Stimulated activated CD8-positive, alpha-beta memory T cell treated with anti-CD3 and anti-CD28 coated beads, Interleukin-12 subunit alpha, Interleukin-12 subunit beta, amount 100 ng/mL, for 1 hour (primary cell): ENCODE data around the gene AJM1.
"Not testable (repeated sequence)": the region's sequence is repeated elsewhere in the genome, so short reads cannot be mapped to it uniquely, and the experiment has no call there.

Source experiments
- DNase-seq: peaks from one replicate; pipeline ENCODE4 v3.0.0-alpha.2; 2020; ENCODE audit warnings: low read depth

AJM1 gene

GRCh38 chr9:136880651-136881050 is 38.4 kb downstream of the AJM1 start:
- DNase-seq = no peak

DNA sequence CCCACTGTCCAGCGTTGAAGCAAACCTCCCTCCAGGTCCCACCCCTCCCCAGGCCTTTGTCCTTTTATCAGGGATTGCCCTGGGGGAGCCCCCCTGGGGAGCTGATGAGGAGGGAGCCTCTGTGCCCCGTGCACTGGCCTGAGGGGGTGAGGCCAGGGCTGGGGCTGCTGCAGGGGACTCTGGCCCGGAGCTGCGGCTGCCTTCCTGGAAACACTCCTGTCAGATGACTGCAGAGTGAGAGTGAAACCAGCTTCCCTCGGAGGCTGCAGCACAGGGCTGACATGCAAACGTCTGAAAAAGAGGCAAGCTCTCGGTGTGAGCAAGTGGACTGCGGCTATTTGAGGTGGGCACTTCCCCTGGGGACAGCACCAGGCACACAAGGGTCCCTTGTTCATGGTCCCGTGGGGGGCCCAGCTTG is 39.4 kb downstream of the AJM1 start:
- DNase-seq = no peak

DNA sequence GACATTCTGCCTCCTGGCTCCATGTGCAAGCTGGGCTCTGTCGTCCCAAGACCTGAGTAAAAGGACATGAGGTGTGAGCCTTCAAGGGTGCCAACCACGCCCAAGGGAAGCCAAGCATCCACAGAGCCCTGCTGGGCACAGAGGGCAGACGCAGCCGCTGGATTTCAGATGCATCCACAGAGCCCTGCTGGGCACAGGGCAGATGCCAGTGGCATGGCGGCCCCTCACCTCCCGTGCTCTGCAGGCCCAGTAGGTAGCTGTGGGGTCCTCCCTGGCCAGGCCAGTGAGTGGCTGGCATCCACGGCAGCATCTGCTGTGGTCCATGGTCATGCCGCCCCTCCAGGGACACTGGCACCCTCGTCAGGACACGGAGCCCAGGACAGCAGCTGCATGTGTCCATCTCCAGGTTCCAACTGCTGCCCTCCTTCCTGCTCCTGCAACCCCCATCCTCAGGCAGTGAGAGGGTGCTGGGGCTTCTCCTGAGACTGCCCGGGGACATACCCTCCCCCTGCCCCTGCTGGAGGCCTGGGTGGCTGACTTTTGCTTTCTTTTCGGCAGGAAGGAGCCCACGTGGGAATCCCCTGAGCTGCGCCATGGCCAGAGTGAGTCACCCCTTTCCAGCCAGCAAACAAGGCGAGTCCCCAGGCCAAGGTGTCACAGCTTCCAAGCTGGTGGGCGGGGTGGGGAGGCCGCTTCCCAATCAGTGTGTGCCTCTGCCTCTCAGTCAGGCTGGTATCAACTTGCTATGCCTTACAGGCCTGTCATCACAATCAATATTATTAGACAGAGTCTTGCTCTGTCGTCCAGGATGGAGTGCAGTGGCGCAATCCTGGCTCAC is 40.0 kb downstream of the AJM1 start:
- DNase-seq = peak; percentile 90

- not testable (repeated sequence) for DNase-seq
Observed at GRCh38 chr9:136882947-136883283, 40.6 kb downstream of the AJM1 start.

DNA sequence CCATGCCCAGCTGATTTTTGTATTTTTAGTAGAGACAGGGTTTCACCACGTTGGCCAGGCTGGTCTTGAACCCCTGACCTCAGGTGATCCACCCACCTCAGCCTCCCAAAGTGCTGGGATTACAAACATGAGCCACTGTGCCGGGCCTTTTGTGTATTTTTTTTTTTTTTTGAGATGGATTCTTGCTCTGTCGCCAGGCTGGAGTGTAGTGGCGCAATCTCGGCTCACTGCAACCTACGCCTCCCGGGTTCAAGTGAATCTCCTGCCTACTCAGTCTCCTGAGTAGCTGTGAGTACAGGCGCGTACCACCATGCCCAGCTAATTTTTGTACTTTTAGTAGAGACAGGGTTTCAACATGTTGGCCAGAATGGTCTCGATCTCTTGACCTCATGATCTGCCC is 41.4 kb downstream of the AJM1 start:
- DNase-seq = not testable (repeated sequence)

DNA sequence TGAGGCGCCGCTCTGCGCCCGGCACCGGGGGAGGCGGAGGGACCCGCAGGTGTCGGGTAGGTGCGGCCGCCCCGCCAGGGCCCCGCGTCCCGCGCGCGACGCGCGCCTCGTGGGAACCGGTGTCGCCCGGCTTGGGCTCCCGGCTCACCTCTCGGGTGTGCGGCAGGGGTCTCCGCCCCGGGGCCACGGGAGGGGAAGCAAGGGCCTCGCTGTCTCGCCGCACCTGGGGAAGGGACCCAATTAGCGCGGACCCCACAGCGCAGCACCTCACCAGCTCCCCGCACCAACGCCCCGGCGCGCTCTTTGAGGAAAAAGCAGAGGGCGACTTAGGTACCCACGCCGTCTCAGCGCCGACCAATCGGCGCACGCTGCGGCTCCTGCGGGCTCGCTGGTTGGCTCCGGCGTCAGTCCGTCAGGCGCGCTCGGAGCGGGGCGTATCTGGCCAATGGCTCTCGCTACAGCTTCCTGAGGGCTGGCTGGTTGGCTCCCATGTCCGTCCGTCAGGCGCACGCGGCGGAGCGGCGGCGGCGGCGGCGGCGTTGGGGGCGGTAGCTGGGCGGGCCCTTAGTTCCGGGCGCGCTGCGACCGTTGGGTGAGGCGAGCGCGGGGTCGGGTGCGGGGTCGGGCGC is 43.8 kb downstream of the AJM1 start, which contains the start of gene TRAF2:
Gene TRAF2 (plus strand): TSS at position 567 of the 629 bp plus-strand sequence. CDS start 12,225 bp downstream, outside the sequence.
- peak; percentile 92 for DNase-seq

GRCh38 chr9:136886610-136887597 is 44.6 kb downstream of the AJM1 start:
- no peak for DNase-seq

GRCh38 chr9:136888454-136888853 is 46.2 kb downstream of the AJM1 start:
- DNase-seq = no peak

- no peak for DNase-seq
Observed at GRCh38 chr9:136889858-136890257, 47.6 kb downstream of the AJM1 start.

- DNase-seq = no peak
Observed at GRCh38 chr9:136890661-136891060, 48.4 kb downstream of the AJM1 start.
